ENCODE data around the gene PISD.

Gene PISD

DNA sequence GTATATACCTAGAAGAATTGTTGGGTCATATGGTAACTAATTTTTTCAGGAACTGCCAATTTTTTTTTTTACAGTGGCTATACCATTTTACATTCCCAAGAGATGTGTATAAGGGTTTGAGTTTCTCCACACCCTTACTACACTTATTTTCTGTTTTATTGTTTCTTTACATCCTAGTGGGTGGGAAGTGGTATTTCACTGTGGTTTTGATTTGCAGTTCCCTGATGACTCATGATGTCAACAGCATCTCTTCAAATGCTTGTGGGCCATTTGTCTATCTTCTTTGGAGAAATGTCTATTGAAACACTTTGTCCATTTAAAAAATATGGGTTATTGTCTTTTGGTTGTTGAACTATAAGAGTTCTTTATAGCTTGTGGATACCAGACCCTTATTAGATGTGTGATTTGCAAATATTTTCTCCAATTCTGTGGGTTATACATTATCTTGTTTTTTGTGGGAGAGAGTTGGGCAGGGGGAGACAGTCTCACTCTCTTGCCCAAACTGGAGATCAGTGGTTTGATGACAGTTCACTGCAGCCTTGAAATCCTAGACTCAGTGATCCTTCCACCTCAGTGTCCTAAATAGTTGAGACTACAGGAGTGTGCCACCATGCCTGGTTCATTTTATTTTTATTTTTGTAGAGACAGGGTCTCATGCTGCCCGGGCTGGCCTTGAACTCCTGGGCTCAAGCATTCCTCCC is 30.3 kb upstream of the PISD start:
- DNase-seq (ENCODE audit: low read depth in 1 of 2, low spot score in 1 of 2): peak in 1 of 2 experiments; percentile 12
- Histone ChIP-seq H3K4me3 (replicated peaks; ENCODE audit: insufficient read depth, low read length) (no peak overlapping the region), H3K27me3 (ENCODE audit: insufficient read depth, poor library complexity, severe bottlenecking) (no peaks in the 10 kb centered on the region), H3K27ac (replicated peaks) (no peak overlapping the region)
- TF ChIP-seq POLR2AphosphoS5 (IDR thresholded peaks at IDR 0.05; ENCODE audit: low read depth) (no peak), REST (IDR thresholded peaks at IDR 0.05; ENCODE audit: insufficient replicate concordance, low read depth) (no peak), SPI1 (IDR thresholded peaks at IDR 0.05; ENCODE audit: borderline replicate concordance, low read depth) (no peak), GABPA (IDR thresholded peaks at IDR 0.05; ENCODE audit: low read depth) (no peak), CTCF (IDR thresholded peaks at IDR 0.05; ENCODE audit: insufficient read depth, low read length) (no peak)

DNA sequence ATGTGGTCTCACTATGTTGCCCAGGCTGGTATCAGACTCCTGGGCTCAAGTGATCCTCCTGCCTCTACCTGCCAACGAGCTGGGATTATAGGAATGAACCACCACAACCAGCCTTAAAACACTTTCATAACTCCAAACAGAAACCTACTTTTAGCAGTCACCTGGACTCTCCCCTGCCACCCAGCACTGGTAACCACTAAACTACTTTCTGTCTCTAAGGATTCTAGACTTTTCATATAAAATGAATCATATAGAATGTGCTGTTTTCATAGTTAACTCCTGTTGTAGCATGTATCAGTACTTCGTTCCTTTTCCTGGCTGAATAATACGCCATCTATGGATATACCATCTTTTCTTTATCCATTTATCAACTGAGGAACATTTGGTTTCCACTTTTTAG is 29.4 kb upstream of the PISD start:
- Histone ChIP-seq H3K27me3 (ENCODE audit: insufficient read depth, poor library complexity, severe bottlenecking) (no peaks in the 10 kb centered on the region), H3K4me3 (replicated peaks; ENCODE audit: insufficient read depth, low read length) (no peak overlapping the region), H3K27ac (replicated peaks) (no peak overlapping the region)
- TF ChIP-seq CTCF (IDR thresholded peaks at IDR 0.05; ENCODE audit: insufficient read depth, low read length): no peak
- no peak for TF ChIP-seq REST (IDR thresholded peaks at IDR 0.05; ENCODE audit: insufficient replicate concordance, low read depth)
- no peak for TF ChIP-seq SPI1 (IDR thresholded peaks at IDR 0.05; ENCODE audit: borderline replicate concordance, low read depth)
- no peak for TF ChIP-seq GABPA (IDR thresholded peaks at IDR 0.05; ENCODE audit: low read depth)
- TF ChIP-seq POLR2AphosphoS5 (IDR thresholded peaks at IDR 0.05; ENCODE audit: low read depth): no peak
- DNase-seq (ENCODE audit: low read depth in 1 of 2, low spot score in 1 of 2): no peak

GRCh38 chr22:31683181-31684105 is 21.4 kb upstream of the PISD start:
- no peak for DNase-seq (ENCODE audit: low read depth in 1 of 2, low spot score in 1 of 2)
- no peaks in the 10 kb centered on the region for H3K27me3 ChIP-seq (ENCODE audit: insufficient read depth, poor library complexity, severe bottlenecking)
- TF ChIP-seq GABPA (IDR thresholded peaks at IDR 0.05; ENCODE audit: low read depth) (no peak), CTCF (IDR thresholded peaks at IDR 0.05; ENCODE audit: insufficient read depth, low read length) (no peak), SPI1 (IDR thresholded peaks at IDR 0.05; ENCODE audit: borderline replicate concordance, low read depth) (no peak), POLR2AphosphoS5 (IDR thresholded peaks at IDR 0.05; ENCODE audit: low read depth) (no peak; the same call in 1 of the 2 replicates), REST (IDR thresholded peaks at IDR 0.05; ENCODE audit: insufficient replicate concordance, low read depth) (no peak)
- no peak overlapping the region for H3K27ac ChIP-seq (replicated peaks)
- H3K4me3 ChIP-seq (replicated peaks; ENCODE audit: insufficient read depth, low read length): no peak overlapping the region

All from HL-60 (cell line).